DND-41 (cell line): ENCODE results near the gene SPSB1.

ENCODE experiments used
- CTCF ChIP-seq: IDR thresholded peaks from 2 replicates; pipeline ENCODE4 v1.5.1; 2012; ENCODE audit warnings: borderline replicate concordance, low read length, moderate library complexity, mild to moderate bottlenecking; ENCODE audit not compliant: poor library complexity, severe bottlenecking; ENCODE audit errors: extremely low read depth
- EZH2 ChIP-seq: IDR thresholded peaks from 3 replicates; pipeline ENCODE4 v1.6.1; 2012; ENCODE audit warnings: borderline replicate concordance, low read depth, mild to moderate bottlenecking, moderate library complexity, low read length, inconsistent platforms; ENCODE audit not compliant: severe bottlenecking

DNA sequence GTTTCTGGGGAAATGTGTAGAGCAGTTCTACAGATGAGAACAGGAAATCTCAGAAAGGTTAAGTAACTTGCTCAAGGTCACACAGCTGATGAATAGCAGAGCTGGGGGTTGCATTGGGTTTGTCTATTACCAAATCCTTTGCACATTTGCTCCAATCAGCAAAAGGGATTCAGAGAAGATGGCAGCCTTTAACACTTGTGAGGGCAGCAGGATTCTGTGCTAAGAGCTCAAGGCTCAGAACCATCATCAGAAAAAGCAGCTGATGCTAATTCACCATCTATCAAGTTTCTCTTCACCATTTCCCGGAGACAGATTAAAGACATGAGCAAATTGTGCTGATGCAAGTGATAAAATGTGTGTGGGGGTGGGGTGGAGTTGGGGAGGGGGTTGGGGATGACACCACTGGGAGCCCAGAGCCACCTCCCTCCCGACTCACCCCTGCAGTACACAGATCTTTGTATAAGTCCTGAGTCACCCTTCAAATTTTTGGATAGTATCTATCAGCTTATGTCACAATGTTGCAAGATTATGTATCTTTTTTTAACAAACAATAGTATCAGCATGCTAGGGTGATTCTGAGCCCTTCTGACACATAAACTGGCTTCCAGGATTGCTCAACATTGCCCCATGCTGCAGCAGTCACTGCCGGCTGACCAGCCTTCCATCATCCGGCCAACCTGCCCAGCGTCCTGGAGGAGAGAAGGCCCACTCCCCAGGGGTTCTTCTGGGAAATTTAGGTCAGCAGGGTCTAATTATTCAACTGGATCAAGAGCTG is 2.8 kb upstream of the SPSB1 start:
- no peak for TF ChIP-seq CTCF
- TF ChIP-seq EZH2, result no peak
